ENCODE results near the gene PHLDB3.

- TF ChIP-seq CTCF (IDR thresholded peaks at IDR 0.05), result no peak
- TF ChIP-seq POLR2A (IDR thresholded peaks at IDR 0.05), result no peak
Measured at GRCh38 chr19:43546581-43546980, 42.0 kb upstream of the PHLDB3 start.

All from esophagus squamous epithelium (tissue), 4 donors.